Measurements from ENCODE around the gene ANGPTL4. TPM values are rescaled to one million over a fixed set of nuclear protein-coding genes. Genes with fewer than 3 reads are reported as not detected.

The ANGPTL4 gene
- total RNA-seq, 1 experiment from 2014 or later, result not detected

DNA sequence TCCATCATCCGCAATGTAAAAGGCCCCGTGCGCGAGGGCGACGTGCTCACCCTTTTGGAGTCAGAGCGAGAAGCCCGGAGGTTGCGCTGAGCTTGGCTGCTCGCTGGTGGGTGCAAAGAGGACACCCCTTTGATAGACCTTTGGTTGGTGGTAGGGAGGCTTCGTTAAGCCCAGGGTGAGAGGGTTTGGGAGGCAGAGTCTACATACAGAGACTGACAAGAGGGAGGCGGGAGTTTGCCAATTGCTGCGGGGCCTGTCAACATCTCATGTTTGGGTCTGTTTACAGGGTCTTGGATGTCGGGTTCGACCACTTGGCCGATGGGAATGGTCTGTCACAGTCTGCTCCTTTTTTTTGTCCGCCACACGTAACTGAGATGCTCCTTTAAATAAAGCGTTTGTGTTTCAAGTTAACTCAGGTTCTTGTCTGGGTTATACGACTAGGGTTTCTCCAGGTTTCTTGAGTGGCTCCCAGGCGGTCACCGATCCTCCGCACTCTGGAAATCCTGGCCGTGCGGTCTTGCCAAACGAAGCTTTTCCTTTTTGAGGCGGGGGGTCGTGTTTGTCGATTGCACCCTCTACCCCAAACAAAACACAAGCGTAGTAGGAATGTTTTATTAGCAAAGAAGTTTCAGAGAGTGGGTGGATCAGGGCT lies 41.8 kb upstream of the ANGPTL4 start:
- POLR2A ChIA-PET (ENCODE audit: unreplicated experiment), result interaction anchor here (0.7 to 0.9 kb wide), 2 partner anchors 13 kb away, joined by 3 to 5 read pairs; no protein-coding TSS in a partner anchor
- peak overlapping the region; percentile 47 for H2AFZ ChIP-seq

DNA sequence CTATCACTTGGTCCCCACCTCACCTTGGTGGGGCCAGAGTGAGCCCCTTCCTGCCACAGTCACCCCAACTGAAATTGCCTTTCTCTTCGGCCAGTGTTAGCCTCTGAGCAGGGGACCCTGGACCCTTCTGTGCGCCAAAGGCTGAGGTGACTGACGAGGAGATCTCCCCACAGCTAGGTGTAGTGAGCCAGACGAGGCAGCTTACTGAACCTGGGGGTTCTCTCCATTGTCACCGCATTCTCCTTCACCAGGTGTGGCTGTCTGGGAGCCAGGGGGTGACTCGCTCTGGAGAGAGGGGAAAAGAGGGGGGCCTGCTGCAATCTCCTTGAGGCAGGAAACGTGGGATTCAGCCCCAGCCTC lies 41.3 kb upstream of the ANGPTL4 start:
- no peaks in the 10 kb centered on the region for H3K9me2 ChIP-seq (ENCODE audit: insufficient read depth)
- TF ChIP-seq, protein P1, sequence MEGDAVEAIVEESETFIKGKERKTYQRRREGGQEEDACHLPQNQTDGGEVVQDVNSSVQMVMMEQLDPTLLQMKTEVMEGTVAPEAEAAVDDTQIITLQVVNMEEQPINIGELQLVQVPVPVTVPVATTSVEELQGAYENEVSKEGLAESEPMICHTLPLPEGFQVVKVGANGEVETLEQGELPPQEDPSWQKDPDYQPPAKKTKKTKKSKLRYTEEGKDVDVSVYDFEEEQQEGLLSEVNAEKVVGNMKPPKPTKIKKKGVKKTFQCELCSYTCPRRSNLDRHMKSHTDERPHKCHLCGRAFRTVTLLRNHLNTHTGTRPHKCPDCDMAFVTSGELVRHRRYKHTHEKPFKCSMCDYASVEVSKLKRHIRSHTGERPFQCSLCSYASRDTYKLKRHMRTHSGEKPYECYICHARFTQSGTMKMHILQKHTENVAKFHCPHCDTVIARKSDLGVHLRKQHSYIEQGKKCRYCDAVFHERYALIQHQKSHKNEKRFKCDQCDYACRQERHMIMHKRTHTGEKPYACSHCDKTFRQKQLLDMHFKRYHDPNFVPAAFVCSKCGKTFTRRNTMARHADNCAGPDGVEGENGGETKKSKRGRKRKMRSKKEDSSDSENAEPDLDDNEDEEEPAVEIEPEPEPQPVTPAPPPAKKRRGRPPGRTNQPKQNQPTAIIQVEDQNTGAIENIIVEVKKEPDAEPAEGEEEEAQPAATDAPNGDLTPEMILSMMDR (conservative IDR thresholded peaks at IDR 0.05), result no peak
- TF ChIP-seq EZH2 (IDR thresholded peaks at IDR 0.05; ENCODE audit: low read depth), result no peak
- DNase-seq, result no peak
- BruUV-seq (replicated peaks), result no TSS peak
- H2AFZ ChIP-seq, result no peak overlapping the region
- POLR2A ChIA-PET (ENCODE audit: unreplicated experiment), result no interaction called here
- intact Hi-C loops (cut with micrococcal nuclease; ENCODE audit: unreplicated experiment), result no loop called here
- H3F3A ChIP-seq (ENCODE audit: insufficient read depth, low read depth), result peaks cover 51% of the 10 kb centered on the region; the same call in 1 of the 2 replicates
- no peaks in the 10 kb centered on the region for H3K9me3 ChIP-seq (ENCODE audit: insufficient read depth, low read depth)
- peaks cover 20% of the 10 kb centered on the region for H3K4me1 ChIP-seq (replicated peaks; ENCODE audit: insufficient read depth)
- H3K4me3 ChIP-seq, result peak overlapping the region; percentile 92
- peaks cover 25% of the 10 kb centered on the region for H3K36me3 ChIP-seq (ENCODE audit: low read depth)
- H3K79me2 ChIP-seq (ENCODE audit: low read depth), result peaks cover 50% of the 10 kb centered on the region
- H4K20me1 ChIP-seq (ENCODE audit: insufficient read depth), result peaks cover 24% of the 10 kb centered on the region
- CTCF ChIA-PET, result no interaction called here
- H3K27ac ChIP-seq, result peak overlapping the region; percentile 23; the same call in 1 of the 2 replicates
- no peaks in the 10 kb centered on the region for H3K27me3 ChIP-seq (ENCODE audit: insufficient read depth, low read depth)
- H3K4me2 ChIP-seq, result peak overlapping the region; percentile 99

More for the DNA sequence above, 41.8 kb upstream of the ANGPTL4 start:
- no peaks in the 10 kb centered on the region for H3K27me3 ChIP-seq (ENCODE audit: insufficient read depth, low read depth)
- peak overlapping the region; percentile 99 for H3K4me2 ChIP-seq
- BruUV-seq (replicated peaks), result no TSS peak
- peaks cover 24% of the 10 kb centered on the region for H4K20me1 ChIP-seq (ENCODE audit: insufficient read depth)
- CTCF ChIA-PET, result no interaction called here
- intact Hi-C loops (cut with micrococcal nuclease; ENCODE audit: unreplicated experiment), result no loop called here
- H3K9me2 ChIP-seq (ENCODE audit: insufficient read depth), result no peaks in the 10 kb centered on the region
- H3K36me3 ChIP-seq (ENCODE audit: low read depth), result peaks cover 25% of the 10 kb centered on the region
- TF ChIP-seq, protein P1 (conservative IDR thresholded peaks at IDR 0.05), result no peak
- no peak for TF ChIP-seq EZH2 (IDR thresholded peaks at IDR 0.05; ENCODE audit: low read depth)
- no peaks in the 10 kb centered on the region for H3K9me3 ChIP-seq (ENCODE audit: insufficient read depth, low read depth)
- H3K4me1 ChIP-seq (replicated peaks; ENCODE audit: insufficient read depth), result peaks cover 20% of the 10 kb centered on the region
- peak overlapping the region; percentile 92 for H3K4me3 ChIP-seq
- peak overlapping the region; percentile 23 for H3K27ac ChIP-seq
- DNase-seq, result no peak
- peaks cover 50% of the 10 kb centered on the region for H3K79me2 ChIP-seq (ENCODE audit: low read depth)
- peaks cover 51% of the 10 kb centered on the region; the same call in 1 of the 2 replicates for H3F3A ChIP-seq (ENCODE audit: insufficient read depth, low read depth)

DNA sequence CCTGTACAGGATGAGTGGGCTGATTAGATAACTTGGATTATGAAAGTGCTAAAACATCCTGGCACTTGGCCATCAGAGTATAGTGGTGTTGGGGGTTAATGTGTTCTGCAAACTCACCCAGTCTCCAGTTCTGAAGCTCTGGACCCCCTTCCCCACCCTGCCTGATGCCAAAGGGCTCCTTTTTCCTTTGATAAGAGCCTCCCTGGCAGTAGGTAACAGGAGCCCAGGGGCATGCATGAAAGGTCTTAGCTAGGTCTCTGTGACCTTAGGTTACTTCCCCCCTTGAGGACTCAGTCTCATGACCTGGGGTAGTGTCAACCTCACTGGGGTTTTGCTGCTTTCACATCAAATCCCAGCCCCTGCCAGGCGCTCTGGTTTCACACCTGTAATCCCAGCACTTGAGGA lies 40.2 kb upstream of the ANGPTL4 start:
- no peaks in the 10 kb centered on the region for H3K9me3 ChIP-seq (ENCODE audit: insufficient read depth, low read depth)
- ChIA-PET CTCF (no interaction called here), POLR2A (ENCODE audit: unreplicated experiment) (no interaction called here)
- DNase-seq, result no peak
- H3K4me3 ChIP-seq, result no peak overlapping the region
- H3K79me2 ChIP-seq (ENCODE audit: low read depth), result peaks cover 50% of the 10 kb centered on the region
- no peaks in the 10 kb centered on the region for H3K9me2 ChIP-seq (ENCODE audit: insufficient read depth)
- H3K4me2 ChIP-seq, result peak overlapping the region; percentile 99; the same call in 1 of the 2 replicates
- H3K27ac ChIP-seq, result no peak overlapping the region
- H2AFZ ChIP-seq, result no peak overlapping the region
- H3K36me3 ChIP-seq (ENCODE audit: low read depth), result peaks cover 25% of the 10 kb centered on the region
- TF ChIP-seq, protein P1 (conservative IDR thresholded peaks at IDR 0.05), result no peak
- no peak for TF ChIP-seq EZH2 (IDR thresholded peaks at IDR 0.05; ENCODE audit: low read depth)
- no TSS peak for BruUV-seq (replicated peaks)
- H4K20me1 ChIP-seq (ENCODE audit: insufficient read depth), result peaks cover 24% of the 10 kb centered on the region
- peaks cover 51% of the 10 kb centered on the region; the same call in 1 of the 2 replicates for H3F3A ChIP-seq (ENCODE audit: insufficient read depth, low read depth)
- peaks cover 20% of the 10 kb centered on the region for H3K4me1 ChIP-seq (replicated peaks; ENCODE audit: insufficient read depth)
- no peaks in the 10 kb centered on the region for H3K27me3 ChIP-seq (ENCODE audit: insufficient read depth, low read depth)
- intact Hi-C loops (cut with micrococcal nuclease; ENCODE audit: unreplicated experiment), result no loop called here

Measured in PC-9 (cell line).